GM12878 (cell line): ENCODE data around the gene TRIM40.

ENCODE experiments used
- EZH2 ChIP-seq: IDR thresholded peaks from 2 replicates; pipeline ENCODE4 v1.6.1; 2012; ENCODE audit warnings: low read depth, mild to moderate bottlenecking, control low read depth, inconsistent platforms, low read length, borderline replicate concordance; ENCODE audit not compliant: control insufficient read depth
- NFIC ChIP-seq: IDR thresholded peaks from 2 replicates; pipeline ENCODE4 v1.6.1; 2012; ENCODE audit warnings: low read depth, mild to moderate bottlenecking, inconsistent platforms, low read length, moderate library complexity

DNA sequence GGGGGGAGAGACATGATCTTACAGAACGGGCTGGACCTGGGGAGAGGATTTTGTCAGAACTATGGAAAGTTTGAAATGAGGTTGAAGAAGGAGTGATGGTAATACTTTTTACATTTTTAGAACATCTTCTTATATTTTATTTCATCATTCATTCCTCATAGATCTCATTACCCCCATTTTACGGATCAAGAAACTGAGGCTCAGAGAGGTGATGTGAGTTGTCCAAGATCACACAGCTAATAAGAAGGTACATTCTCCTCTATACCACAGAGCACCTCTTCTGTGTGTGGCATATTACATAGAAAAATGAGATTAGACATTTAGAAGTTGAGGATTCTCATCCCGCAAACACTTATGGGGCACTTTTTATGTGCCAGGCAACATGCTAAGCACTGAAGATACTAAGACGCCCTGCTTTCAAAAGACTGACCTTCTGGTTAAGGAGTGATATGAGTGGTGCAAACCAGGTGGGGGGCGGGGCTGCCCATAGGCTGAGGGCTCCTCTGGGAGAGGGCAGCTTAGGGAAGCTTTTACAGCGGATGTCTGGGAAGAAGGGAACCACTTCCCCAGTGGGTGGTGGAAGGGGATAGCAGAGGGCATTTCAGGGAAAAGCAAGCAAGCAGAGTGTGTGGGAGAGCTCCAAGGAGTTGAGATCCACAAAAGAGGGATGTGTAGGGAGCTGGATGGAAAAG lies 42.9 kb upstream of the TRIM40 start:
- TF ChIP-seq NFIC (no peak), EZH2 (no peak)
